ENCODE results near the gene EXOC1.

GRCh38 chr4:55912249-55912648 lies 58.8 kb downstream of the EXOC1 start:
- TF ChIP-seq CTCF (IDR thresholded peaks at IDR 0.05) (no peak), EP300 (IDR thresholded peaks at IDR 0.05) (no peak), POLR2A (IDR thresholded peaks at IDR 0.05) (no peak)

Measured in ovary (tissue), 3 donors.